NCI-H128 (cell line): ENCODE results near the gene BRI3BP.
"Not testable (repeated sequence)": the region's sequence is repeated elsewhere in the genome, so short reads cannot be mapped to it uniquely, and the experiment has no call there.

Experiments used
- DNase-seq: peaks from one replicate; lab custom pipeline; 2025; ENCODE audit not compliant: unreplicated experiment; lab: John Stamatoyannopoulos, UW

BRI3BP gene

GRCh38 chr12:125065919-125066570 is 72.6 kb downstream of the BRI3BP start:
- DNase-seq: no peak

- DNase-seq: no peak
These were observed 74.9 kb downstream of the BRI3BP start for GRCh38 chr12:125068391-125068790.

GRCh38 chr12:125069616-125070015 is 76.2 kb downstream of the BRI3BP start:
- no peak for DNase-seq

- DNase-seq: no peak
These were observed 76.7 kb downstream of the BRI3BP start for GRCh38 chr12:125070112-125070511.

- no peak for DNase-seq
These were observed 77.4 kb downstream of the BRI3BP start for GRCh38 chr12:125070661-125071390.

GRCh38 chr12:125071456-125071855 is 78.0 kb downstream of the BRI3BP start:
- DNase-seq: no peak

- DNase-seq: no peak
These were observed 79.1 kb downstream of the BRI3BP start for GRCh38 chr12:125072496-125072895.

GRCh38 chr12:125074294-125074693 is 80.8 kb downstream of the BRI3BP start:
- DNase-seq: not testable (repeated sequence)

- DNase-seq: no peak
These were observed 82.7 kb downstream of the BRI3BP start for GRCh38 chr12:125076103-125076502.

- no peak for DNase-seq
These were observed 85.6 kb downstream of the BRI3BP start for GRCh38 chr12:125079084-125079483.

GRCh38 chr12:125079648-125080645 is 86.5 kb downstream of the BRI3BP start:
- no peak for DNase-seq
